ENCODE measurements around the gene S100A16.

Gene S100A16

DNA sequence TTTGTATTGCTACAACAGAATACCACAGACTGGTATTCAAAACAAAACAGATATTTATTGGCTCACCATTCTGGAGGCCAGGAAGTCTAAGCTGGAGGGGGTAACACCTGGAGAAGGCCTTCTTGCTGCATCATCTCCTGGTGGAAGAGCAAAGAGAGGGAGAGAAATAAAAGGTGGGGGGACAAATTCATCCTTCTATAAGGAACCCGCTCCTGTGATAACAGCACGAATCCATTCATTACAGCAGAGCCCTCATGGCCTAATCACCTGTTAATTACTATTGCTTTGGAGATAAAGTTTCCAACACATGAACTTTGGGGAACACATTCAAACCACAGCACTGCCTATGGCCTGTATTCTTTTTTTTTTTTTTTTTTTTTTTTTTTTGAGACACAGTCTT, 52.7 kb downstream of the S100A16 start:
- TF ChIP-seq, protein P1, sequence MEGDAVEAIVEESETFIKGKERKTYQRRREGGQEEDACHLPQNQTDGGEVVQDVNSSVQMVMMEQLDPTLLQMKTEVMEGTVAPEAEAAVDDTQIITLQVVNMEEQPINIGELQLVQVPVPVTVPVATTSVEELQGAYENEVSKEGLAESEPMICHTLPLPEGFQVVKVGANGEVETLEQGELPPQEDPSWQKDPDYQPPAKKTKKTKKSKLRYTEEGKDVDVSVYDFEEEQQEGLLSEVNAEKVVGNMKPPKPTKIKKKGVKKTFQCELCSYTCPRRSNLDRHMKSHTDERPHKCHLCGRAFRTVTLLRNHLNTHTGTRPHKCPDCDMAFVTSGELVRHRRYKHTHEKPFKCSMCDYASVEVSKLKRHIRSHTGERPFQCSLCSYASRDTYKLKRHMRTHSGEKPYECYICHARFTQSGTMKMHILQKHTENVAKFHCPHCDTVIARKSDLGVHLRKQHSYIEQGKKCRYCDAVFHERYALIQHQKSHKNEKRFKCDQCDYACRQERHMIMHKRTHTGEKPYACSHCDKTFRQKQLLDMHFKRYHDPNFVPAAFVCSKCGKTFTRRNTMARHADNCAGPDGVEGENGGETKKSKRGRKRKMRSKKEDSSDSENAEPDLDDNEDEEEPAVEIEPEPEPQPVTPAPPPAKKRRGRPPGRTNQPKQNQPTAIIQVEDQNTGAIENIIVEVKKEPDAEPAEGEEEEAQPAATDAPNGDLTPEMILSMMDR (IDR thresholded peaks at IDR 0.05; ENCODE audit: low read depth, low read length): no peak
- no peak for DNase-seq (ENCODE audit: extremely low read depth, low read depth)

DNA sequence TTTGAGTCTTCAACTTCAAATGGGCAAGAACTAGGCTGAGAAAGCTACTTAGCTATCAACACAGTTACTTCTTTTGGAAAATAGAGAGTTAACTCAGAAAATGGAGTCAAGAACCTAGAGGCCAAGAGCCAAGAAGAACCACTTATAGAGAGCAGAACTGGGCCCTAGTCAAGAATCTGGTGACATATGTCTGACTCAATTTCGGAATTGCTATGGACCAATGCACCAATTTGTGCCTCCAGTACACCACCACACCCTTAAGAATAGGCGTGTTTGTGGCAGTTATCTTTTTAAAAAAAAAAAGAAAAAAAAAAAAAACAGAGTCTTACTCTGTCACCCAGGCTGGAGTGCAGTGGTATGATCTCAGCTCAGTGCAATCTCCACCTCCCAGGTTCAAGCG, 55.1 kb downstream of the S100A16 start:
- TF ChIP-seq, protein P1 (IDR thresholded peaks at IDR 0.05; ENCODE audit: low read depth, low read length): no peak
- no peak for DNase-seq (ENCODE audit: extremely low read depth, low read depth)
